Mesenchymal stem cell (in vitro differentiated cells and primary cell): ENCODE measurements around the gene MTUS2.
A peak's percentile ranks its signal among the peaks of the same experiment; 100 is the strongest.

Experiments
- DNase-seq: peaks from one replicate; pipeline ENCODE4 v3.0.0-alpha.2; 2013
- H2AFZ ChIP-seq: one replicate; pipeline ENCODE4 v1.6.1; 2013; ENCODE audit warnings: low read depth, mild to moderate bottlenecking, control low read depth, inconsistent platforms, low read length, moderate library complexity
- H2AK5ac ChIP-seq: 2 replicates; pipeline ENCODE4 v1.6.1; 2013; ENCODE audit warnings: low read length, moderate library complexity, mild to moderate bottlenecking, inconsistent platforms; ENCODE audit not compliant: severe bottlenecking
- H2BK120ac ChIP-seq: one replicate; pipeline ENCODE4 v1.6.1; 2013; ENCODE audit warnings: low read depth, mild to moderate bottlenecking, inconsistent platforms, low read length, moderate library complexity
- H2BK12ac ChIP-seq, 2 experiments: one replicate each; pipeline ENCODE4 v1.6.1; 2013; ENCODE audit warnings: inconsistent platforms in 2 of 2, low read length in 2 of 2, mild to moderate bottlenecking in 2 of 2, moderate library complexity in 2 of 2, control low read depth in 1 of 2
- H2BK15ac ChIP-seq: one replicate; pipeline ENCODE4 v1.6.1; 2013; ENCODE audit warnings: mild to moderate bottlenecking, low read depth, inconsistent platforms; ENCODE audit not compliant: poor library complexity, severe bottlenecking
- H2BK5ac ChIP-seq: 2 replicates; pipeline ENCODE4 v1.6.1; 2013; ENCODE audit warnings: low read depth, mild to moderate bottlenecking, low read length, control low read depth, inconsistent platforms; ENCODE audit not compliant: poor library complexity, severe bottlenecking
- H3K14ac ChIP-seq, 2 experiments: one replicate each; pipeline ENCODE4 v1.6.1; 2013; ENCODE audit warnings: inconsistent platforms in 2 of 2, low read length in 2 of 2, control low read depth in 1 of 2, mild to moderate bottlenecking in 1 of 2, moderate library complexity in 1 of 2
- H3K18ac ChIP-seq, 2 experiments: one replicate each; pipeline ENCODE4 v1.6.1; 2013; ENCODE audit warnings: inconsistent platforms in 2 of 2, low read length in 2 of 2, control low read depth in 1 of 2, low read depth in 1 of 2, mild to moderate bottlenecking in 1 of 2
- H3K23ac ChIP-seq, 2 experiments: one replicate each; pipeline ENCODE4 v1.6.1; 2013; ENCODE audit warnings: inconsistent platforms in 2 of 2, low read length in 2 of 2, mild to moderate bottlenecking in 2 of 2, moderate library complexity in 2 of 2, control low read depth in 1 of 2
- H3K27ac ChIP-seq: 2 replicates; pipeline ENCODE4 v1.5.1; 2013; ENCODE audit warnings: mild to moderate bottlenecking, moderate library complexity, low read length, control low read depth, inconsistent platforms; ENCODE audit not compliant: poor library complexity, severe bottlenecking
- H3K27me3 ChIP-seq, 2 experiments: 2 replicates each; pipeline versions ENCODE4 v1.6.1 to v1.7.0; 2013; ENCODE audit warnings: low read length in 2 of 2, mild to moderate bottlenecking in 2 of 2, moderate library complexity in 2 of 2, control low read depth in 1 of 2, inconsistent platforms in 1 of 2; ENCODE audit not compliant: control insufficient read depth in 1 of 2, insufficient read depth in 1 of 2
- H3K36me3 ChIP-seq, 2 experiments: 2 replicates each; pipeline versions ENCODE4 v1.6.1 to v1.7.0; 2013; ENCODE audit warnings: low read length in 2 of 2, control low read depth in 1 of 2, inconsistent platforms in 1 of 2, low read depth in 1 of 2, mild to moderate bottlenecking in 1 of 2; ENCODE audit not compliant: insufficient read depth in 2 of 2, control insufficient read depth in 1 of 2
- H3K4ac ChIP-seq, 2 experiments: one replicate each; pipeline ENCODE4 v1.6.1; 2013; ENCODE audit warnings: inconsistent platforms in 2 of 2, low read length in 2 of 2, mild to moderate bottlenecking in 2 of 2, moderate library complexity in 2 of 2, control low read depth in 1 of 2, low read depth in 1 of 2
- H3K4me1 ChIP-seq: 2 replicates; pipeline ENCODE4 v1.6.1; 2013; ENCODE audit warnings: low read depth, low read length, control low read depth; ENCODE audit not compliant: control insufficient read depth, insufficient read depth
- H3K4me2 ChIP-seq: 2 replicates; pipeline ENCODE4 v1.6.1; 2013; ENCODE audit warnings: low read length, mild to moderate bottlenecking, inconsistent platforms; ENCODE audit not compliant: poor library complexity, severe bottlenecking
- H3K4me3 ChIP-seq, 2 experiments: 2 replicates each; pipeline versions ENCODE4 v1.5.1 to v1.7.0; 2013; ENCODE audit warnings: low read length in 2 of 2, mild to moderate bottlenecking in 2 of 2, control low read depth in 1 of 2, low read depth in 1 of 2; ENCODE audit not compliant: insufficient read depth in 1 of 2
- H3K79me1 ChIP-seq: replicated peaks from 2 replicates; pipeline ENCODE4 v1.6.1; 2013; ENCODE audit warnings: mild to moderate bottlenecking, control low read depth, low read length, inconsistent platforms; ENCODE audit not compliant: poor library complexity, severe bottlenecking
- H3K9ac ChIP-seq: 2 replicates; pipeline ENCODE4 v1.7.0; 2013; ENCODE audit warnings: mild to moderate bottlenecking, low read length, moderate library complexity
- H3K9me3 ChIP-seq: 2 replicates; pipeline ENCODE4 v1.7.0; 2013; ENCODE audit warnings: mild to moderate bottlenecking, low read length; ENCODE audit not compliant: control insufficient read depth
- H4K8ac ChIP-seq: one replicate; pipeline ENCODE4 v1.6.1; 2013; ENCODE audit warnings: inconsistent platforms, mild to moderate bottlenecking, low read length, moderate library complexity
- H4K91ac ChIP-seq: one replicate; pipeline ENCODE4 v1.6.1; 2013; ENCODE audit warnings: mild to moderate bottlenecking, low read length, inconsistent platforms
- WGBS: methylation state at CpG from one replicate; pipeline ENCODE4 v1.1.7; 2013; ENCODE audit warnings: mixed read lengths; 5-methylcytosine and 5-hydroxymethylcytosine counted together

MTUS2 gene

GRCh38 chr13:29402166-29402636 lies 582.1 kb downstream of the MTUS2 start:
- H3K27ac ChIP-seq = no peak overlapping the region
- H3K27me3 ChIP-seq = peaks cover 0 to 17% of the 10 kb centered on the region in 2 experiments
- H4K8ac ChIP-seq = no peak overlapping the region
- H3K23ac ChIP-seq = no peak overlapping the region
- H3K4me1 ChIP-seq = no peaks in the 10 kb centered on the region
- H2BK12ac ChIP-seq = no peak overlapping the region
- H3K4ac ChIP-seq = no peak overlapping the region
- H3K4me2 ChIP-seq = no peak overlapping the region
- WGBS = 14% methylated on average over 5 of the region's 5 CpGs
- no peak overlapping the region for H2BK120ac ChIP-seq
- H3K14ac ChIP-seq = no peak overlapping the region
- no peaks in the 10 kb centered on the region for H3K9me3 ChIP-seq
- H3K9ac ChIP-seq = no peak overlapping the region
- no peaks in the 10 kb centered on the region for H3K79me1 ChIP-seq
- no peak overlapping the region for H3K4me3 ChIP-seq
- H2BK15ac ChIP-seq = no peak overlapping the region
- peak; percentile 47 for DNase-seq
- H2BK5ac ChIP-seq = no peak overlapping the region
- no peaks in the 10 kb centered on the region for H3K36me3 ChIP-seq
- no peak overlapping the region for H2AK5ac ChIP-seq
- H2AFZ ChIP-seq = no peak overlapping the region
- no peak overlapping the region for H4K91ac ChIP-seq
- H3K18ac ChIP-seq = no peak overlapping the region

GRCh38 chr13:29405401-29405800 lies 585.3 kb downstream of the MTUS2 start:
- Histone ChIP-seq H3K4me1 (no peaks in the 10 kb centered on the region), H2AFZ (no peak overlapping the region), H3K4me3 (no peak overlapping the region), H3K23ac (no peak overlapping the region), H2AK5ac (no peak overlapping the region), H3K79me1 (no peaks in the 10 kb centered on the region), H2BK15ac (no peak overlapping the region), H2BK12ac (no peak overlapping the region), H3K18ac (no peak overlapping the region), H3K14ac (no peak overlapping the region), H3K9ac (no peak overlapping the region), H4K8ac (no peak overlapping the region), H3K36me3 (no peaks in the 10 kb centered on the region), H4K91ac (no peak overlapping the region), H3K9me3 (no peaks in the 10 kb centered on the region), H2BK120ac (no peak overlapping the region), H3K4me2 (no peak overlapping the region), H3K4ac (no peak overlapping the region), H3K27ac (no peak overlapping the region), H2BK5ac (no peak overlapping the region), H3K27me3 (peaks cover 0 to 11% of the 10 kb centered on the region in 2 experiments)
- DNase-seq = no peak
- WGBS = 90% methylated on average over 6 of the region's 8 CpGs

- Histone ChIP-seq H2BK12ac (no peak overlapping the region), H3K4me3 (no peak overlapping the region), H3K27me3 (no peaks in the 10 kb centered on the region), H3K9me3 (no peaks in the 10 kb centered on the region), H3K14ac (no peak overlapping the region), H3K27ac (no peak overlapping the region), H4K8ac (no peak overlapping the region), H2BK15ac (no peak overlapping the region), H3K79me1 (no peaks in the 10 kb centered on the region), H2AK5ac (no peak overlapping the region), H3K4ac (no peak overlapping the region), H2AFZ (no peak overlapping the region), H2BK5ac (no peak overlapping the region), H3K4me2 (no peak overlapping the region), H3K18ac (no peak overlapping the region), H3K36me3 (no peaks in the 10 kb centered on the region), H3K23ac (no peak overlapping the region), H3K4me1 (no peaks in the 10 kb centered on the region), H3K9ac (no peak overlapping the region), H4K91ac (no peak overlapping the region), H2BK120ac (no peak overlapping the region)
- peak; percentile 11 for DNase-seq
- WGBS = no CpG with 5 or more reads among the region's 2 CpGs
Observed at GRCh38 chr13:29411481-29411880, 591.3 kb downstream of the MTUS2 start.

GRCh38 chr13:29418026-29418425 lies 597.9 kb downstream of the MTUS2 start:
- Histone ChIP-seq H2BK15ac (no peak overlapping the region), H3K18ac (no peak overlapping the region), H3K23ac (no peak overlapping the region), H2BK120ac (no peak overlapping the region), H3K4me3 (no peak overlapping the region), H2AFZ (no peak overlapping the region), H3K4me1 (no peaks in the 10 kb centered on the region), H3K4me2 (no peak overlapping the region), H3K14ac (no peak overlapping the region), H3K27ac (no peak overlapping the region), H3K9me3 (no peaks in the 10 kb centered on the region), H4K8ac (no peak overlapping the region), H3K27me3 (peaks cover 11 to 17% of the 10 kb centered on the region in 2 experiments), H4K91ac (no peak overlapping the region), H2BK5ac (no peak overlapping the region), H3K36me3 (no peaks in the 10 kb centered on the region), H3K4ac (no peak overlapping the region), H3K79me1 (no peaks in the 10 kb centered on the region), H3K9ac (no peak overlapping the region), H2AK5ac (no peak overlapping the region), H2BK12ac (no peak overlapping the region)
- no peak for DNase-seq
- WGBS = 71% methylated on average over 3 of the region's 3 CpGs
